Stimulated activated CD8-positive, alpha-beta memory T cell treated with anti-CD3 and anti-CD28 coated beads, Interleukin-7, amount 100 ng/mL, for 1 hour (primary cell): ENCODE data around the gene TP73.
"Not testable (repeated sequence)": the region's sequence is repeated elsewhere in the genome, so short reads cannot be mapped to it uniquely, and the experiment has no call there.

Source experiments
- DNase-seq, 2 donors: peaks; one replicate each; pipeline ENCODE4 v3.0.0-alpha.2; 2020; ENCODE audit warnings: low read depth in 2 of 2

TP73 gene

DNA sequence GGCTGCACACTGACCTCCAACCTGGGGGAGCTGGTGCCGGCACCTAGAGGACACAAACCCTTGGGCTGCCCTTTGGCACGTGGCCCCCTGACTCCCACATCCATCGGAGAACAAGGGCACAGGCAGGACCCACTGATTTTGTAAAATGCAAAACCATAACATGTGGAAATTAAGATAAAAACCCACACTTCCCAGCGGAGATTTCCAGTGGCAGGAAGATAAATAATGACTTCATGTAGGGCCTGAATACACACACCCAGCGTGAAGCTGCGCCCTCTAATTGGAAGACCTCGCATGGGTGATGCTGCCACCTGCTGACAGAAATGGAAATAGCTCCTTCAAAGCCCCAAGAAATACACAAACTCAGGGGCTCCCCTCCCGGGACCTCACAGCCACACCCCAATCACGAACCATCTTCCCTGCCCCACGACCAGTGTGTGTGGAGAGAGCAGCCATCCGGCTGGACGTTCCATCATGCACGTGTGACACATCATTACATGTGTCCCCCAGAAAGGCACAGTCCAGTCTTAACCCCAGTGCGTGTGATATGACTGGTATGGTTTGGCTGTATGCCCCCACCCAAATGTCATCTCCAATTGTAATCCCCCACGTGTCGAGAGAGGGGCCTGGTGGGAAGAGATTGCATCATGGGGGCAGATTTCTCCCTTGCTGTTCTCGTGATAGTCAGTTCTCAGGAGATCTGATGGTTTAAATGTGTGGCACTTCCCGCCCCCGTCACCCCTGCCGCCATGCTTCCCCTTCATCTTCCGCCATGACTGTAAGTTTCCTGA lies 33.2 kb upstream of the TP73 start:
- peak; percentile 55 for DNase-seq

DNA sequence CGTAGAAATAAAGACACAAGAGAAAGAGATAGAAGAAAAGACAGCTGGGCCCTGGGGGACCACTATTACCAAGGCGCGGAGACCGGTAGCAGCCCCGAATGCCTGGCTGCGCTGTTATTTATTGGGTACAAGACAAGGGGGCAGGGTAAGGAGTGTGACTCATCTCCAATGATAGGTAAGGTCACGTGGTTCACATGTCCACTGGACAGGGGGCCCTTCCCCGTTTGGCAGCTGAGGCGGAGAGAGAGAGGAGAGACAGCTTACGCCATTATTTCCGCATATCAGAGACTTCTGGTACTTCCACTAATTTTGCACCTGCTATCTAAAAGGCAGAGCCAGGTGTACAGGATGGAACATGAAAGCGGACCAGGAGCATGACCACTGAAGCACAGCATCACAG lies 31.6 kb upstream of the TP73 start:
- no peak for DNase-seq

DNA sequence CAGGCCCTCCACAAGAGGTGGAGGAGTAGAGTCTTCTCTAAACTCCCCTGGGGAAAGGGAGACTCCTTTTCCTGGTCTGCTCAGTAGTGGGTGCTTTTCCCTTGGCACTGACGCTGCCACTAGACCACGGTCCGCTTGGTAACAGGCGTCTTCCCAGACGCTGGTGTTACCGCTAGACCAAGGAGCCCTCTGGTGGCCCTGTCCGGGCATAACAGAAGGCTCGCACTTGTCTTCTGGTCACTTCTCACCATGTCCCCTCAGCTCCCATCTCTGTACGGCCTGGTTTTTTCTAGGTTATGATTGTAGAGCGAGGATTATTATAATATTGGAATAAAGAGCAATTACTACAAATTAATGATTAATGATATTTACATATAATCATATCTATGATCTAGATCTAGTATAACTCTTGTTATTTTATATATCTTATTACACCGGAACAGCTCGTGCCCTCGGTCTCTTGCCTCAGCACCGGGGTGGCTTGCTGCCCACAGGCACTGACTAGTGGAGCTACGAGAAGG lies 31.1 kb upstream of the TP73 start:
- not testable (repeated sequence) for DNase-seq

DNA sequence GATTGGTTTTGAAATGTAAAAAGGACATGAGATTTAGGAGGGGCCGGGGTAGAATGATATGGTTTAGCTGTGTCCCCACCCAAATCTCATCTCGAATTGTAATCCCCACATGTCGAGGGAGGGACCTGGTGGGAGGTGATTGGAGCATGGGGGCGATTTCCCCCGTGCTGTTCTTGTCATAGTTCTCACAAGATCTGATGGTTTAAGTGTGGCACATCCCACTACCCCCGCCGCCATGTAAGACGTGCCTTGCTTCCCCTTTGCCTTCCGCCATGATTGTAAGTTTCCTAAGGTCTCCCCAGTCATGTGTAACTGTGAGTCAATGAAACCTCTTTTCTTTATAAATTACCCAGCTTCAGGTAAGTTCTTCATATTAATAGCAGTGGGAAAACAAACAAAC lies 30.2 kb upstream of the TP73 start:
- DNase-seq: not testable (repeated sequence)

DNA sequence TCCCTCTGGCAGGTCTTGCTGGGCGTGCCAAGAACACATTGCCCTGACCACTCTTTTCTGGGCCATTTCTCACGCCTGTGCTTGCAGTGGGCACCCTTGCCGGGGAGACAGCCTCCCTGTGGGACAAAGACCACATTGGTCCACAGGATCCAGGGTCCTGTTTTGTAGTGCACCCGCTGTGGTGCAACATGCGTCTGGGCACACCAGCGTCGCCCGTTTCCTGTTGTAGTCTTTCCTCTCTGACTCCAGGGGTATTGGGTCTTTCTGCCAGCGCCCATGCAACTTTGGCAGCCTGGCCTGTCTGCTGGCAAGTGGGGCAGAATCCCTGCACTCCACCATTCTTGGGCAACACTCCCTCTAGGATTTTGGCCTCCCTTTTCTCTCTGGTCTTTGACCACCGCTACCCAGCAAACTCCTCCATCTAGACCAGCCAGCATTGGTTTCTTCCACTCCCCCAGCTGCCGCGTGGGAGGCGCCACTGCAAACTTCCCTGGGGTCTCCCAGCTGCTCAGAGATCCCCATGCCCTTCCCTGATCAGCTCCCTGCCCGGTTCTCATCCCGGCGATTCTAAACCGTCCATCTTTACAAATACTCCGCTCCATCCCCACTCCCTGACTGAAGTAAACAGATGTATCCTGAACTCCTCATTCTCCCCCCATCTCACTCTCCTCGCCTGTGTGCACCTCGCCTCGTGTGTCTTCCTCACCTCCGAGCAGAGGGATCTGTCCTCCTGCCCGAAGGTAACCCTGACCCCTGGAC lies 28.7 kb upstream of the TP73 start:
- no peak for DNase-seq

DNA sequence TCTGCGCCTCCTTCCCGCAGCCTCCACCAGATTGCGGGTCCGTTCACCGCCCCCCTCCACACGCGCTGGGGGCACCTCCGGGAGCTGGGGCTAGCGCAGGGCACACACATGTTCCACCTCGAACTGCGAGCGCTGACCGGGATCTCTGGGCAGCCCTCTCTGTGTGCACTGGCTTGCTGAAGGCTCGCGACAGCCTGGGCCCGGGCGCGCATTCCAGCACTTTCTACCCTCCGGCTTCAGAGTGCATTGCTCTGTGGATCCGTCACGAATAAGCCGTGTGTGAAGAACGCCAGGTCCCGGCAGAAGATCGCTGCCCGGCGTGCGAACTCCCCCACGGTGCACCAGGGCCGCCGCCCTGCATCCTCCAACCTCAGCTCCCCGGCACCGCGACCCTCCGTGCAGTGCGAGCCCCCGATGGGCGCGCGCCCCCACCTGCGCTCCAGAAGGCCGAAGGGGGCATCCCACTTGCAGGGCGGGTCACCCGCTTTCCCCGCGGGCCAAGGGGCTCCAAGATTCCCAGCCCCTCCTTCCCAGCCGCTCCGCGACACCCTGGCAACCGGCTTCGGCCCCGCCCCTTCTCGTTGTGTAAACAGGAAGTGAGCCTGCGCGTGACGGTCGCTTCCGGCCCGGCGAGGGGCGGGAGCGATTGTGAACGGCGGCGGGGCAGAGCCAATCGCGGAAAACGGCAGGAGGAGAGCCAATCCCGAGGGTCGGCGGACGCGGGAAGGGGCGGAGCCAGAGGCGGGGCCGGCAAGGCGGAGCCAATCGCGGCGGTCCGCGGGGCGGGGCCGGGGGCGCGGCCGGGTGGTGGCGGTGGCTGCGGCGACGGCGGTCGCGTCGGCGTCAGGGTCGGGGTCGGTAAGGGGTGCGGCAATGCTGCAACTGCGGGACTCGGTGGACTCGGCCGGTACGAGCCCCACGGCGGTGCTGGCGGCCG lies 27.8 kb upstream of the TP73 start, which contains the start of gene TPRG1L:
Gene TPRG1L (plus strand): TSS at position 816 of the 937 bp plus-strand sequence. CDS start 58 bp downstream, at position 874.
- peak; percentile 96 to 97 for DNase-seq

DNA sequence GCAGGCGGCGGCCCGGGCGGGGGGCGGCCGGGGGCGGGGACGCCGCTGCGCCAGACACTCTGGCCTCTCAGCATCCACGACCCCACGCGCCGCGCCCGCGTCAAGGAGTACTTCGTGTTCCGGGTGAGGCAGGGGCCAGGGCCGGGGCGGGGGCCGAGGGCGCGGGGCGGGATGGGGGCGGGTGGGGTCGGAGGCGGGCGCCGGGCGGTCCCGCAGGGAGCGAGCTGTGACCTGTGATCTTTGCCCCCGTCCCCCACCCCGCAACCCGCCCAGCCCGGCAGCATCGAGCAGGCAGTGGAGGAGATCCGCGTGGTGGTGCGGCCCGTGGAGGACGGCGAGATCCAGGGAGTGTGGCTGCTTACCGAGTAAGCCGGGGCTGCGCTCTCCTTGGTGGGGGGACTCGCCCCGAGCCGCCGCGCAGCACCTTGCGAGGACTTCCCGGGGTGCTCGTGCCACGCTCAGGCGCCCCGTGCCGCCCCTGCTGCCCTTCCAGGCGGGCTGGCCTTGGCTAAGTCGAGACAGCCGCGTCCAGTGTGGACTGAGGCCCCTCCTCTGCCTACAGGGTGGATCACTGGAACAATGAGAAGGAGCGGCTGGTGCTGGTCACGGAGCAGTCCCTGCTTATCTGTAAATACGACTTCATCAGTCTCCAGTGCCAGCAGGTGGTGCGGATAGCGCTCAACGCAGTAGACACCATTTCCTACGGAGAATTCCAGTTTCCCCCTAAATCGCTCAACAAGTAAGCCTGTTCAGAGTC lies 27.0 kb upstream of the TP73 start:
- no peak for DNase-seq

DNA sequence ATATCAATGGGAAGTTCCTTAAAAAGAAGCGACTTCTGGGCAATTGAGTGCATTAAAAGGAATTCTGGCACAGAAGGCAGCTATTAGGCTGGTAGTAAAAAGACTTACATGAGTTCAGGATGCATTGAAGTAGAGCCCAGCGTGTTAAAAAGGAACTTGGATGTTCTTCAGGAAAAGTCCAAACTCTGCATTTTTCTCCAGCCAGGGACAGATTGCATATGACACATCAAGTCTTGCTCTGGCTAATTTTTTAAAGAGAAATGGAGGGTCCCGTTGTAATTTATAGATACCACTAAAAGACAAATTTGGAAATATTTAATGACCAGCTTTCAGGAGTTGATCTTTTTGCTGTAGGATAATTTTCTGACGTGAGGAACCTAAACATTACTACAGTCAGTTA lies 26.3 kb upstream of the TP73 start:
- no peak for DNase-seq

DNA sequence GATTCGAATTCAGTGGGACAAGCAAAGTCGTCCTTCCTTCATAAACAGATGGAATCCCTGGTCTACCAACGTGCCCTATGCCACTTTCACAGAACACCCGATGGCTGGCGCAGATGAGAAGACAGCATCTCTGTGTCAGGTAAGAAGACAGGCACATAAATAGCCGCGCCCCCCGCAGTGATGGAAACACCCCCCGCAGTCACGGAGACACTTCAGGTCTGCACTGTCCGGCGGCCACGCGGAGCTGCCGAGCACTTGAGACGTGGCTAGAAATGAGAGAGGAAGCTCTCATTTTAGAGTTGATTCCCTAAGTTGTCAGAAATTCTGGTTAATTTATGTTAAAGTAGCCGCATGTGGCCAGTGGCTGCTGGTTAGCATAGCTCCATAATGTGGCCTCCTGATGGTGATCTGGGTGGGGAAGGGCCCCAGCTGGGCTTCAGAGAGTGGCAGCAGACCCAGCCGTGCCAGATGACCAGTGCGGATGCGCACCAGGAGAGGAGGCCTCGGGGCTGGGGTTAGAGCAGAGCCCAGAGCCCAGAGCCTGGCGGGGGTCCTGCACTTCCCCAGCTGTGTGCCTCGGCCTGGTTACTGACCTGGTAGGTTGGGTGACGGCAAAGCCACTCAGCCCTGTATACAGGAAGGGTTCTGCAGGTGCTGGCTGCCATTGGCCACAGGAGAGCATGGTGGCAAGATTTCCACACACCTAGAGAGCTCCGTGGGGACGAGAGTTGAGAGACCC lies 24.6 kb upstream of the TP73 start:
- DNase-seq: no peak

DNA sequence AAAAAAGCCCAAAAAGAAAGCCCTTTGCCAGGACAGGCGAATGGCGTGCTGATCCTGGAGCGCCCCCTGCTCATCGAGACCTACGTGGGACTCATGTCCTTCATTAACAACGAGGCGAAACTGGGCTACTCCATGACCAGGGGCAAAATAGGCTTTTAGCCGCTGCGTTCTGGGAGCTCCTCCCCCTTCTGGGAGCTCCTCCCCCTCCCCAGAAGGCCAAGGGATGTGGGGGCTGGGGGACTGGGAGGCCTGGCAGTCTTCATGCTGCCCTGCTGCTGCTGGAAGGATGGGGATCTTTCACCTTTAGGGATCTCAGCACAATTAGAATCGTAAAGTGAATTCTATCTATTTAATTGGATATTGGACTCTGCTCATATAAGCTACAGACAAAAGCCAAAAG lies 23.9 kb upstream of the TP73 start:
- DNase-seq: no peak

DNA sequence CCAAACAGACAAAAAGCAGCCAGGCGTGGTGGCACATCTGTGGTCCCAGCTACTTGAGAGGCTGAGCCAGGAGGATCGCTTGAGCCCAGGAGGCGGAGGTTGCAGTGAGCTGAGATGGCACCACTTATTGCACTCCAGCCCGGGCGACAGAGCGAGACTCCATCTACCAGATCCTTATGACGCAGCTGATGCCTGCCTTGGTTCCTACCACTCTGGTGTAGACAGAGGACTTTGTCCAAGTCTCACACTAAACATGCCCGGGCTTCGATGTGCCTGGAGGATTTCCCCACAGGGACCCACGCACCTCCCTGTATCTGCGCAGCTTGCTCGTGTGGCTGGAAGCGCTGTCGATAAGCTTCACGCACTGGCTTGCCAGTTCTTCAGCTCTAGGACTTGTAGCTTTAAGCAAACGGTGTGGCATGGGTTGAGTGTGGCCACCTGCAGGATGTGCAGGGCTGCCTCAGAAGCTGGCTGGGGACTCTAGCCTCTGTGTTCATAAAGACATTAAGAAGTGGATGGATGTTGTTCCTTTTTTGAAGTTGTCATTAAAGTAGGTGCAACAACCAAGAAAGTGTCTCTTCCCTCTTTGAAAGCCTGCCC lies 22.7 kb upstream of the TP73 start:
- DNase-seq: no peak

DNA sequence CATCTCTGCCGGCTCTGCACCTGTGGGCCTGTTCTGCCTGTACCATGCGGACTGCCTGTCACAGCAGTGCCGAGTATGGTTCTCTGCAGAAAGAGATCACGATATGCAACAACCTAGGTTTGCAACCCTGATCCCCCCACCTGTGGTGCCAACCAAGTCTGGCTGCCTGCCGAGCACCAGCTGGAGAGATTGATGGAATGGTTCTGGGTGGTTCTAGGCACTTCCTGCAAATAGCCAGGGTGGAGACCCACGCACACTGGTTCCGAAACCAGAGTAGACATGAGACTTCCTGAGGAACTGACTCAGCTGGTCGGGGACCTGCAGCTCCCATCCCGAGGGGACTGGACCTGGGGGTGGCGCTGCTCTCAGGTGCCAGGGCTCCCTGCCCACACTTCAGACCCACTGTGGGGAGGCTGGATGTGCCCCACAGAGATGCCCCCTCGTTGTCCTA lies 22.1 kb upstream of the TP73 start:
- DNase-seq: no peak

DNA sequence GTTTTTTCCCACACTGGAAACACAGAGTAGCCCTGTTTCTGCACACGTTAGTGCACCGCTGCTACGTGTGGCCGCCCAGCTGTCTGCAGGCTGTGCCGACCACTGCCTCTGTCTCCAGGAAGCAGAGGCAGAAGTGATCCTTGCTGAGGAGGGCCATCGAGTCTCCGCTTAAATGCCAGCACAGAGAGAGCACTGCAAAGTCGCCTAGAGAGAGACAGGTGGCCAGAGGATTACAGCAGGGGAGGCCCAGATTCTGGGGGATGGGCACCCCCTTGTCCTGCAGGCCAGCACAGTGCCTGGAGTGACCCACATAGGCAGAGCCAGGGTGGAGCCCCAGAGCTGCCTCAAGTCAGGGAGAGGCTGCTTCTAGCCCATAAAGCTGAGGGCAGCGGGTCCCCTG lies 21.4 kb upstream of the TP73 start:
- DNase-seq: no peak

DNA sequence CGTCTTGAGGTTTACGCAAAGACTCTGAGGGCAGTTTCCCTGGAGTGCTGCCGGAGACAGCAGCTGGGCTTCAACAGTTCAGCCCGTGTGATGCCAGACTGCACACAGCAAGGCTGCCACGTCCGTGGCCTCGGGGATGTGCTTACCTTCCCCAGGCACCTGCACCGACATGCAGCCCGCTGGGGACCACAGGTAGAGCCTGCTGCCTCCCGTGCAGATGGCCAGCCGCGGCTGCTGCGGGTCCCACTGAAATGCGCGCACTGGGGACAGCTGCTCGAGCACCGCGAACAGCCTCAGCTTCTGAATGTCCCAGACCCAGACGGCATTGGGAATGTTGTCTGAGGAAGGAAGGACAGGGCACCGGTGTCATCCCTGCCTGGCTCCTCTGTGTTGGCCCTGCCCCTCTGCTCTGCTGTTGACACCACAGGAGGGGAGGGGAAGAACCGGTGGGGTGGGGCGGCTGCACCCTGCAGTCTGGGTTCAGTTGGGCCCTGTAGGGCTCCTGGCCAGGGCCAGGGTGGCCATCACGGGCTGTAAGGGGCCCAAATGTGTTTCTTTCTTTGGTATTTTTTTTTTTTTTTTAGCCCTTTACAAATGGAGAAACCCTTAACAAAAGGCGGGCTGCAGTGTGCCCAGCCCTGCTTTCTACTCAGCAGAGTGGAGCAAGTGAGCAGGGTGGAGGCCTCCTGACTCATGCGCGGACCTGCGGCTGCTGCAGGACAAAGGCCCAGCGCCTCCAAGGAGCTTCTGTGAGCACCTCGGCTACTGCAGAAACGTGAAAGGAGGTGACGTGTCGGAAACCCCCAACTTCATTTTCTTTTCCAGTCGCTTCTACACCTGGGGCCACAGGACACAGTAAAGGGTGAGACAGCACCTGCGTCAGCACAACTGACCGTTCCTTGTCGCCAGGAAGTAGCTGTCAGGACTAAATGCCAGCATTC lies 20.7 kb upstream of the TP73 start:
- DNase-seq: no peak

DNA sequence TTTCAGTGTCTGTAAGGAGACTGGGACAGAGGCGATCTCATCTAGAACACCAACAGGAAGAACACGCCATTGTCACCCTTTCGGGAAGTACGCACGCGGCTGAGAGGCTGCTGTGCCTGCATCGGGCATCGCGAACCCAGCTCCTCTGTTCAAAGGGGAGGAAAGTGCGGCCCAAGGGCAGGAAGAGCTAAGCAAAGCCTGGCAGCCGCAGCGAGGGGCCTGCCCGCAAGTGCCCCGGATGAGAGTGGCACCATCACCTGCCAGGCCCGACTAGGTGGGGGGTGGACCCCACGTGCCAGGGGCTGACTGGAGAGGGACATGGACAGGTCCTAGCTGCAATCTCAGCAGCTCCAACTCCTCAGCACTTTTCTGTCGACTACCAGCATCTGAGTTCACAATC lies 20.0 kb upstream of the TP73 start:
- DNase-seq: no peak

DNA sequence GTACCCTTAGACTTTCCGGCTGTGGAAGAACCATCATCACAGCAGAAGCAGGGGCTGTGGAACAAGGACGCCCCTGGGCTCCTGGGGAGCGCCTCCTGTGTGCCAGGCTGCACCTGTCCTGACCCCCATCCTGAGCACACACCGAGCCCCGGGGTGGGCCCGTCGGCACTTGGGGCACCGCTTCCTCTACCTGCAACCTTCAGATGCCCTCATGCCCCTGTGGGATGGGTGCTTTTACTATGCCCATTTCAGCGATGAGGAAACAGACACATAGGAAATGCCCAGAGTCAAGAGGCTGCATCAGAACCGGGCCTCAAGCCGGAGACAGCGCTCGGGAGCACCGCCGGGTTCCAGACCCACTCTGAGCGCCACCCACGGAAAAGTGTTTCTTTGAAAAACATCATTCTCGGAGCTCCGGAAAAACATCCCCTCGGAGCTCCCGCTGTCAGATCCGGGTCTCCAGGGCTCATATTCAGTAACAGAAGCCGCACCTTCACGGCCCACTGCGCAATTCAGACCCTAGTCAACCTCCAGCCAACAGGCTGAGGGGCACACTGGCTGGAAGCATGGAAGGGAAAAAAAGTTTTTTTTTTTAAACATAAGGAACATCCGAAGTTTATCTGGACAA lies 19.5 kb upstream of the TP73 start:
- no peak for DNase-seq

DNA sequence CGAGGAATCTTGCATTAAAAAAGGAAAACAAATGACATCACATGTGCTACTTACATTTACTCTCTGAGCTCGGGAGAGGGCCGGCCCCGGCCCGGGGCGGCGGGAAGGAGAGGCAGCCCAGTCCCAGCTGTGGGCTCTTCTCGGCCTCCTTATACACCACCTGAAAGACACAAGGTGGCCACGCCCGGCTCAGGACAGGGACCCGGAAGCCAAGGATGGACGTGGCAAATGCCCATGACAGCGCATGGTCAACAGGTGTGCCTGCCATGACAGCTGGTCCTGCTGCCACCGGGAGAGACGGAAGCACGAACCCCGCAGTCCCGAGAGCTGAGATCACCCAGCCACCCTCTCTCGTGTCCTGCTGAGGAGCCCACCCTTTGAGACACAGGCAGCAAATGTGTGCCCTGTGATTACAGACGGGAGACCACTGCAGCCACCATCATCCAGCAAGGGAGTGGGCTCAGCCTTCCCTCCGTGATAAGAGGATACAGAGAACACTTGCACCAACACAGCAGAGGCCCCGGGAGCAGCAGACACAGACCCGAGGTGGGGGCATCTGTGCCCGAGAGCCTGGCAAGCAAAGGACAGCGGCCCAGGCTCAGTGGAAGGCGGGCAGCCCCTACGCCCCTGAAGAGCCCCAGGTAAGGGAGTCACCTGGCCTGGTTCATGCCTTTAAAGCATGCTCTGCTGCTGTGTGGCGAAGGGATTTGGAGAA lies 18.8 kb upstream of the TP73 start:
- no peak for DNase-seq
